IPS-NIHi11 (cell line): ENCODE data around the gene KNCN.

Source experiments
- DNase-seq: peaks from one replicate; pipeline ENCODE4 v3.0.0; 2012; ENCODE audit warnings: mixed read lengths, low spot score

The KNCN gene

GRCh38 chr1:46568461-46568891 lies 17.0 kb upstream of the KNCN start:
- DNase-seq: no peak

DNA sequence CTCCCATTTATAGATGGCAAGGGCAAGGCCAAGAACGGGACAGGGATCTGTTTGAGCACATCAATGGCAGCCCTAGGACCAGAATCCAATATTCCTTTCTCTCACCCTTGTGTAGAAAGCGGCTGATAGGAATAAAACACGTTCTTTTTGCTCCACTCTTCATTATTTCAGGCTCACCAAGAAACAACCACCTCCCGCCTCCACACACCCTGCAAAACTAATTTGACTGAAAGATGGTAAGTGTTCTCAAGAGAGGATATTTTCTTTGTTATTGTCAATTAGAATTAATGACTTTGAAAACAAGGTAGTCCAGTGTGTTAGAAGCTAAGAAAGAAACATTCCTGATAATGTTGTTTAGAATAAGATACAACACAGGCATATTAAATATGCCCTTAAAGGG lies 11.9 kb upstream of the KNCN start:
- no peak for DNase-seq

DNA sequence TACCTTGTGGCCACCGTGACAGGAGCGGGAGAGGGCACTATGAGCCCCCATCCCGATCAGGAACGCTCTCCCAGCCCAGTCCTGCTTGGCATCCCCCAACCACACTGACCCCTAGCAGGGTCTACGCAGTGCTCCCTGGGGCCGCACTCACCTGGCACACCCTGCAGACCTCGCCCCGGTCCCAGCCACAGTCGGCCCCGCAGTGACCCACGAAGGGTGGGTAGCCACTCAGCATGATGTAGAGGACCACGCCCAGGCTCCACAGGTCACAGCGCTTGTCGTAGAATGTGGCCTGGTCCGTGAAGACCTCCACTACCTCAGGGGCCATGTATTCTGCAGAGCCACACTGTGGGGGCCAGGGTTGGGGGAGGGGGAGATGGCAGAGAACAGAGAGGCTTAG lies 11.1 kb upstream of the KNCN start:
- no peak for DNase-seq

DNA sequence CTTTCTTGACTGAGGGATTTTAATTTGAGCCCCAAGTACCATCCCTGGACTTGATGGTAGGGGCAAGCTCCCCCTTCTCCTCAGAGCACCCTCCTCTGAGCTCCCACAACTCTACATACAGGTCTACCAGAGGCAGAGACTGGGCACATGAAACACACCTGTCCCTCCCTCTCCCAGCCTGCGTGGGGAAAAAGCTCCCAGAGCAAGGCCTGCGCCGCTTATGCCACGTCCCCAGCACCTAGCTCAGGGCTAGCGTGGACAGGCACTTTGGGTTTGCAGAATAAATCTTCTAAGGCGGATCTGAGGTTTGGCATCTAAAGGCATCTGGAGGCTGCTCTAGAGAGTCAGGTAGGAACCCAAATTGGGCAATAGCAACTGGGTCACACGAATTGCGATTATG lies 7.5 kb upstream of the KNCN start:
- DNase-seq: no peak

DNA sequence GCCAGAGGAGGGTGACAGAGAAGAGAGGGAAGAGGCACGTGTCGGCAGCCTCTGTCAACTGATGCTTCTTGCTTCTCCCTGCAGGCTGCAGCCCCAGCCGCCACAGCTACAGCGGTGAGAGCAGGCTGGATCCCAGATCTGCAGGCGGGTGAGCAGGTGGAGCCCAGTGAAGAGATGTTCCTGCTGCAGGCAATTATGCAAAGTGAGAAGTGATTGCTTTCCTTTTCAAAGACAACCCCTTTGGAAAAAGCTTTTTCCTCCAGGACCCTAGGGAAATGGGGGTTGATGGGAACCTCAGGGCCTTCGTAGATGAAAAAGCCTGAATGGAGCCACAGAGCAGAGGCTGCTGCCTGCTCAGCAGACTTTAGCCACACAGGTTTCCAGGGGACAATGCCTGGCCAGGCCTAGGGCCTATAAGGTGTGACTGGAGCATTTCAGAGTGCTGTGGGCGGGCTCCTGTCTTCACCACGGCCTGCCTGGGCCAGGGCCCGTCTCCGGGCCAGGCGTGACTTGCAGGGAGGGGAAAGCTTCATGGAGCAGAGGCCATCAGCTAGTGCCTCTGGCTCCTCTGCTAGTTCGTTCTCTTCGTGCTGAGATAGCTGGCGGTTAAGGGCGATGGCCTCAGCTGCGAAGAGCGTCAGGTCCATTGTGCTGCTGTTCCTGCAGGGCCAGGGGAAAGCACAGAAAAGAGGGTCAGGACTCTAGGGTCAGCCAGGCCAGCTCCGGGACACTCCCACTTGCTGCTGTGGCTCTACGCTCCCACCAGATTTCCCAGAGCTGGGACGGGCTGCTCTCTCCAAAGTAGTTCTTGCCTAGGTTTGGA lies 6.9 kb upstream of the KNCN start:
- DNase-seq: no peak

- DNase-seq: no peak
These were observed 6.0 kb upstream of the KNCN start for GRCh38 chr1:46557403-46557802.

DNA sequence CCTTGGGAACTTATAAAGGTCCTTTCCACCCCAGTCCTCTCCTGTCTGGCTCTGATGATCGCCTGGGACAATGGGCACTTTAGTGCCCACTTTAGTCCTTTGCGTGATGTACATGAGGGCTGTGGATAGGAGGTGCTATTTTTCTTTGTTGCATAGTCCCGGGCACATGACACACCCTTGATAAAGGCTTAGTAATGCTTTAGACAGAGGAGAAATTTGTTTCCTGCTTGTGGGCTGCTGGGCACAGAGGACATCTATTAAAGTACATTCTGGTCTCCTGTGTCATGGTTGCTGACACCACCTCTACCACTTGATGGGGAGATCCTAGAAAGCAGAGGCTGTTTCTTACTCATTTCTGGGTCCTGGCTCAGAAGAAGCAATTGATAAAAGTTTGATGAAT lies 5.4 kb upstream of the KNCN start:
- DNase-seq: no peak

- no peak for DNase-seq
These were observed 4.6 kb upstream of the KNCN start for GRCh38 chr1:46555826-46556619.

DNA sequence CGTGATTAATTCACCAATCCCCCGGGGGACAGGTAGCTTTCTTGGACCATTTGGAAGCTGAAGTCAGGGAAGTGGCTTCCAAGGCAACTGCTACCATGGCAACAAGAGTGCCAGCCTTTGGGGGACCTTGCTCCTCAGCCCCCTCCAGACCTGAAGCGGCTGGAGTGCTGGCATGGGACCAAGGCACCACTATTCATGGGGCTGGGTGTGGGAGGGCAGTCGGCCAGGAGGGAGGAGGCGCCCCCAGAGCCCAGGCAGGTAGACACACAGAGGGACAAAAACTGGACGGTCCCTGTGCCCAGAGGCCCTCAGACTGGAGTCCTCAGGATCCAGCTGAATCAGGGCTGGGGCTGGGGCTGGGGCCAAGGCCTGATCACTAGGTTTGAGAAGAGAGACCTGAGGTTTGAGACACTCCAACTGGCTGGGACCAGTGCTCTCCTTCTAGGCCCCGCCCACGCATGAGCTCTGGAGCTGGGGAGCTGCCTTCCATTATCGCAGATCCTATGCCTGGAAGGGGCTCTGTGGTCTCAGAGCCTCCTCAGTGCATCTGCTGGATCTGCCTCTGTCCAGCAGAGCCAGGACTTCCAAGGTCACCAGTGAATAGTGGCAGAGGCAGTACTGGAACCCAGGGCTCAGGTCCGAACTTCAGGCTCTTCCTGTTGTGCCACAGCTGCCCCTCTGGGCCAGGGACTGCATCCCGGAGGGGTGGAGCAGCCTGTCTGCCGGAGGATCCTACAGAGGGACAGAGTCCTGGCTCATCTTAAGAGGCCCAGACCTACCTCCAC lies 3.3 kb upstream of the KNCN start:
- DNase-seq: no peak

- DNase-seq: no peak
These were observed 2.8 kb upstream of the KNCN start for GRCh38 chr1:46554236-46554596.

DNA sequence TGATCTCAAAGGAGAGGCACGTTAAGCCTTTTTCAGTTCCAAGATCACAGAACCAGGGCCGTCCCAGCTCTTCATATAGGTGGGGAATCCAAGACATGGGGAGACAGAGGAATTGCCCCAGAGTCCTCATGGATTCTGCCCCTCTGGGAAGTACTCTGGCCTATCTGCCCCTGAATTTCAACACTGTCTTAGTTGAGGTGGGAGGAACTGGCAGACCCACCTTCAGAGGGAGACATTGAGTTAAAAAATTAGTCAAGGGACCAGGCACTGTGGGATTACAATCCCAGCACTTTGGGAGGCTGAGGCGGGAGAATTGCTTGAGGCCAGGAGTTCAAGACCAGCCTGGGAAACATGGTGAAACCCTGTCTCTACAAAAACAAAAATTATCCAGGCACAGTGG lies 2.1 kb upstream of the KNCN start:
- DNase-seq: no peak

DNA sequence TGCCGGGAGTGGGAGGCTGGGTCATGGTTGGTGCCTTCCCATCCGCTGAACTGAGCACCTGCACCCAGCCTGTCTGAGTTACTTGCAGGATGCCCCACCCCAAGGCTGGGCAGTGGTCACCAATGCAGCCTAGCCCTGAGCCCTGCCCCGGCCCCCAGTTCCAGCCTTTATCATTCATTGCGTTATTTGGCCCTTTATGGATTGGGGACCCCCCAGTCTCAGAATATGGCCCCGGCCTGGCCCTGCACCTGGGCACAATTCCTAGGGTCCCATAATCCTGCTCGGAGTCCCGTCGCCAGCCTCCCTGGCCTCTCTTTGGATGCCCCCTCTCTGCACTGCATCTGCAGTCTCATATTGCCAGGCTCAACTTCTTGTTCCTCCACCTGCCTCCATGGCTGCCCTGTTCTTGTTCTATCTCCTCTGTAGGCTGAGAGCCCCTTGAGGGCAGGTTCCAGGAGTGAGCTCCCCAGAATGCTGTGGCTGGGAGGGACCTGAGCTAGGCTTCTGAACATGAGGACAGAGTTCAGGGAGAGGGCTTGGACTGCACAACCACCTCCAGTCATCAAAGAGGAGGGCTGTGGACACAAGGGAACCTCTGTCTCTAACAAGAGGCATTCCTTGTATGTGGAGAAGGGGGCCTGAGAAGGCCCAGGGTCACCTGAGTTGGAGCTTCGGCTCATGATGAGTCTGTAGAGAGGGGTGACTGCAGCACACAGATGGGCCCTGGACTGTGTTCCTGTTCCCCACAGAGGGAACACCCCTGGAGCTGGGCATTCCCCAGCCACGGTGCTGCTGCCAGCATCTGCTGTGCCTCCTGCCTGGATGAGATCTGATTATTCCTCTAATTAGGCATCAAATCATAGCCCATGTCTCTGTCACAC lies 1.1 kb upstream of the KNCN start:
- DNase-seq: no peak

DNA sequence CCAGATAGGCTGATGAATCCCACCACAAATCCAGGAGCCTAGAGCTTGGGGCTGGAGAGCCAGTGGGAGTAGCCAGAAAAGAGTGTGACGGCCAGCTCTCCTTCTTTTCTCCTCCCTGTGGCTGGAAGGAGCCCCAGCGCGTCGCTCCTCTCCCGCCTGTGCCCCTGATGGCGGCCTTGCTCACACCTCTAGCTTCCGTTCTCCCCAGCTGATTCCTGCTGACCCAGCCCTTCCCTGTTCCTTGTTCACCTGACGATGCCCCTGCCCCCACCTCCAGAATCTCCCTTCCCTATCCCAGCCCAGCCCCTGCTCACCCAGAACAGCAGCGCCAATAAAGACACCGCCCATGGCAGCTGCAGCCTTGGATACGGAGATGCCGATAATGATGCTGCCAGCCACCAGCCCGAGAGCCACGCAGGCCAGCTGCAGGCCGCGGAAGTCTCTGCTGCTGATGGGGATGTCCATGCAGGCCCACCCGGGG lies 656 bp downstream of the KNCN start:
- DNase-seq: no peak

GRCh38 chr1:46549697-46550681 lies 1.5 kb downstream of the KNCN start:
- peak; percentile 62 for DNase-seq

GRCh38 chr1:46547481-46548383 lies 3.7 kb downstream of the KNCN start:
- peak; percentile 59 for DNase-seq

GRCh38 chr1:46546210-46546609 lies 5.2 kb downstream of the KNCN start:
- no peak for DNase-seq

DNA sequence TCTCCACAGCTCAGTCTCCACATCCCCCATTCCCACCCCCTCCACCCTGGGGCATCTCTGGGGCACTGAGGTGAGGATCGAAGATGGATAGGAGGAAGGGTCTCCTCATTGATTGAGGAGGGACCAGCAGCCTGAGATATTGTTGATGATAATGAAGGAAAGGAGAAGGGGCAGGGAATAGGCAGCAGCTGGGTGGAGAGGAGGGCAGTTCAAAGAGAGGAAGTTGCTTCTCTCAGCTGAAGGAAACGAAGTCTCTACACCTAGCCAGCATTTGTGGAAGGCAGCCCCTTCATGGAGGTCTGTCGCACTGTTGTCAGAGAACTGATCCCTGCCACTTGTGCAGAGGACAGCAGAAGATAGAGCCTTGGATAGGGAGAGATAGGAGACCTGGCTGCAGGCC lies 5.7 kb downstream of the KNCN start:
- DNase-seq: no peak

- DNase-seq: no peak
These were observed 6.7 kb downstream of the KNCN start for GRCh38 chr1:46544561-46545240.
